Stimulated activated CD8-positive, alpha-beta memory T cell treated with anti-CD3 and anti-CD28 coated beads, Interleukin-15, amount 100 ng/mL, for 4 hours (primary cell): ENCODE data around the gene EPB41L2.
"Not testable (repeated sequence)": the region's sequence is repeated elsewhere in the genome, so short reads cannot be mapped to it uniquely, and the experiment has no call there.

Experiments
- DNase-seq, 2 donors: peaks; one replicate each; pipeline ENCODE4 v3.0.0-alpha.2; 2020; ENCODE audit warnings: low read depth in 2 of 2

The EPB41L2 gene

DNA sequence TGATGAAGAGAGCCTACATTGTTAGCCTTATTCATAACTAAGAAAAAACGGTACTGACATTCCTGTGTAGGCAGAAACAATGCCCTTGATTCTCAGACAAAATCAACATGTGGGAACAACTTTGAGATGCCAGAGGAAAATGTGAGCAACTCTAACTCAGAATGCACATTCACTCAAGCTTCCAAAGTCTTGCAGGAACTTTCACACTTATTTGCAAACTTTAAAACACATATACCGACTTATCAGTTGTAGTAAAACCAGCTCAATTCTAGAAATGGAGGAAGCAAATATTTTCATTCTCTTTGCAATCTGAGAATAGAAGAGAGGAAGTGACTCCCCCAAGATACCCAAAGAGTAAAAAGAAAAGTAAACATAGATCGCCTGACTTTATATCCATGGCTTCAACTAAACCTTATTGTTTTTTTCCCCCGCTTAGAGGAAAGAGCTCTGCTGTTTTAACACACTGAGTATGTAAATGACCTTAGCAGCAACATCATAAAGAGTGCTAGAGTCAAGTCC is 117.6 kb downstream of the EPB41L2 start:
- DNase-seq = no peak

GRCh38 chr6:130944486-130944885 is 118.6 kb downstream of the EPB41L2 start:
- DNase-seq = no peak

DNA sequence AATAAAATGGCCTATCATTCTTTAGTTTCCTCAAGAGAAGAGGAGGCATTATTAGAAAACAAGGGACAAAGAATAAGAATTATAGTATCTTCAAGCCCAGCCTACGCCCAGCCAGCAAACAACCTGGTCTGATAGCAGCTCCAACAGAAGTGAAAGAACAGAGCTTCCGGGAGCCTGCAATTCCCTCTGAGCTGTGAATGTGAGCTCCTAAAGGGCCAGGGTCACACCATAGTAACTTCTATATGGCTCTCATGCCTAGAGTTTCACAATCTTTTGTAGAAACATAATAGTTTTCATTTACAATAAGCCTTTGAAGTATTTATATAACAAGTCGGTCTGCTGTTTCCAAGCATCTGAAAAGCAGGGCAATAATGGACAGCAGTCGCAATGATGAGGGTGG is 119.3 kb downstream of the EPB41L2 start:
- no peak for DNase-seq

DNA sequence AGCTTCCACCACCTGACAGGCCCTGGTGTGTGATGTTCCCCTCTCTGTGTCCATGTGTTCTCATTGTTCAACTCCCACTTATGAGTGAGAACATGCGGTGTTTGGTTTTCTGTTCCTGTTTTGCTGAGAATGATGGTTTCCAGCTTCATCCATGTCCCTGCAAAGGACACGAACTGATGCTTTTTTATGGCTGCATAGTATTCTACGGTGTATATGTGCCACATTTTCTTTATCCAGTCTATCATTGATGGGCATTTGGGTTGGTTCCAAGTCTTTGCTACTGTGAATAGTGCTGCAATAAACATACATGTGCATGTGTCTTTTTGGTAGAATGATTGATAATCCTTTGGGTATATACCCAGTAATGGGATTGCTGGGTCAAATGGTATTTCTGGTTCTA is 120.3 kb downstream of the EPB41L2 start:
- DNase-seq = not testable (repeated sequence)

DNA sequence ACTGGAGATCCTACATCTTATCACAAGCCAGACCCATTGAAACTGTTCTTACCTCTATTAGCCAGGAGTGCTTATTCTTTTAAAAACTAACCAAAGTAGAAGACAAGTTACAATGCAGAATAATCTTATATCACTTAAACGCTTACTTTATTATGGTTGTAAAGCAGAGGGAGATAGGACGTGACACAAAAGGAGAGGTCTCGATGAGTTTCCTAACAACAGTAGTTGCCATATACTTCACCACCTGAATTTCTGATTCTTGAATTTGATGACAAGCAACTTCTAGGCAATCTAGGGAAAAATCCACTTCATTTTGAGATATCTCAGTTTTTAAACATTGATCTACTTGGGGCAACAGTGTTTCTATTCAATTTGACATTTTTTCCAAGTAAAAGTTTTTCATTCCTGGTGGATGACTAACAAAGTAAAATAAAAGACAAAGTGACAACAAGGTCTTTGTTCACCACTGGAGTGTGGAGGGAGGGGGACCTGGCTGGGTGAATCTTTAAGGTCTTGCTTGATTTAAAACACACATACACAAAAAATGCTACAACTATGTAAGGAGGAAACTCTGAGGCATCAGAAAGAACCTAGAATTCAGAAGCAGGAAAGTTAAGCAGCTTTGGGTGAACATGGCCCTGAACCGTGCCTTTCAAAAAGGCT is 125.0 kb downstream of the EPB41L2 start:
- no peak for DNase-seq

GRCh38 chr6:130936933-130937332 is 126.1 kb downstream of the EPB41L2 start:
- DNase-seq = no peak

- no peak for DNase-seq
These were observed 127.1 kb downstream of the EPB41L2 start for GRCh38 chr6:130935978-130936377.

DNA sequence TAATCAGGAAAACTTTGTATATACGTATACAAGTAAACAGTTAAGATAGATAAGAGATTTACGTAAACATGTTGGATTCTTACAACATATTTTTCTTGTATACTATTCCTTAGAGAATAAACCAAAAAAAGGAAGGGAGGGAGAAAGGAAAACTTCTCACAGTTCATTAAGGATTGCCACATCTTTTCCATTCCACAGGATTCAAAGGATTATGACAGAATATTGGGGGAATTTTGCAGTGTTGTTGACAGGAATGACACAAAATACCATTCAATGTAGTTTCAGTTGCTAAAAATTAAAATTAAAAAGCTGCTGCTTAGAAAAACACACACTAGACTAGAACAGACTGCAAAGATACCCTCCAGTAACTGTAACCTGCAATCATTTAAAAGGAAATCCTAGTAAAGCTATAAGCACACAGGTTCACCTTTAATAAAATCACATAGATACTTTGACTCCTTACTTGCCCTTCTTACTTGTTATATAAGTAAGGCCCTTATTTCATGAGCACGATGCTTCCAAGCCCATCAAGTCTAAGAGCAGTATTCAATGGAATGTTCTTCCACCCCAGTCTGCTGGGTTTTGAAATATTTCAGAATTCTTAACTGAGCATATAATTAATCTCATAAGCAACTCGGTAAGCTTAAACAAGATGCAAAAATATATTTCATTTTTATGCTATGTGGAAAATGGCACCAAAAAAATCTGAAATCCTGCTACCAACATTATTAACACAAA is 128.0 kb downstream of the EPB41L2 start:
- no peak for DNase-seq

DNA sequence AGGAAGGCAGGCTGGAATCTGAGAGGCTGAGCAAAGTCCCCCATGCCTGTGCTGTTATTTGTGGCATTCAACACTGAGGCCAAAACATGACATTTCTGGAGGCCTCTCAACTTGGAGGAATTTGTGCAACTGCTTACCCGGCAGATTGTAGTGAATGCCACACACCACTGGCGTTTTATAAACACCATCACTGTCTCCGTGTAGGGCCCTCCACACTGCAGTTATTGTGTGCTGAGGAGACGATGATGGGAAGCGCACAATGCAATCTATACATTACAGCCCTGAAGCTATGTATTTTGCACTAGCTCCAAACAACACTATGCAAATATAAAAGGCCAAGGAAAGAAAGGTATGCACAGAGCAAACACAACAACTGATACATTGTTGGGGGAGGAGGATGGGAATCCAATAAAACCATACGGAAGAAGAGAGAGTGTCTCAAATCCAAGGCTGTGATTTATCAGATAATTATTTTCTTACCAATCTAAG is 129.3 kb downstream of the EPB41L2 start:
- DNase-seq = no peak

DNA sequence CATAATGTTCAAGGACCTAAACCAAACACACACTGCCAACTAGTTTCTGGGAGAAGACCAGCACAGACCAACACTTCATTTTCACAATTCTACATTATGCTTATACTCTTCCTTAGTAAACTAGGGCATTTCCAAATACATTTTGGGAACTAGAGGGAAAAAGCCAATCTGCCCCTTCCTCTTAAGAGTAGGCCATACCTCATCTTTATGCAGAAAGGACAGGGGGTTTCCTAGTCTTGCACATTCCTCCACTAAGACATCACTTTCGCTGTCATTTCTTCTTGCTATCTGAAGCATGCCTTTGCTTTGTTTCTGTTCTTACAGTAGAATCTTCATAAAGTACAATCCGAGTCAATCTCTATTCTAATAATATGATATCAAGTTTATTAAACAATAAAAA is 130.1 kb downstream of the EPB41L2 start:
- DNase-seq = no peak

DNA sequence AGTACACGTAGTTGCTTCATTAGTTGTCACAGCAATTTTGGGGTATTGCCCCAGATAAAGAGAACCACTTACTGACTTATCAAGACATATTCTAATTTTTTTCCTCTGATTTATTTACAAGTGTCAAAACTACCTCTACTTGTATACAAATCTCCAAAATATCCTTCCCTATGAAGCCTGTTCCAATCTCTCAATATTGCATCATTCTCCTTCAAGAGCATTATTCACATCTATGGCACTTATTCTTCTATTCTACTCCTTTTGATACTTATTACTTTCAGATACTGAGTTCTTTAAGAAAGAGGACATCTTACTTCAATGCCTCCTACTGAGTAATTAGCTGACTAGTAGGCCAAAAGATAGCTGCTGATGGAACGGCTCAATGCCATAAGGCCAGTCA is 130.6 kb downstream of the EPB41L2 start:
- DNase-seq = no peak

DNA sequence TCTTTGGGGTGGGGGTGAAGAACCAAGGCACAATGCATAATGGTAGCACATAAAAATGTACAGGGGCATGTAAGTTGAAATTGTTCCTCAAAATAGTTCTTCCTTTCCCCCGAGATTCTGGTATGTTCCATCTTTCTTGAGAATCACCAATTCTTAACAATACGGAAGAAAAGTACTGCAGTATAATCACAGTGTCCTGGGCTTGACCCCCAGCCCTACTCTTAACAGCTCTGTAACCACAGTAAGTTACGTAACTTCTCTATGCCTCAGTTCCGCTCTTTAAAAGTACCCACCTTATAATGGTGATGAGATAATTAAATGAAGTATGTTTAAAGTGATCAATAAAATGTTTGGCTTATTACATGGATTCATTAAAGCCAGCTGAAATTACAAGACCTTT is 131.4 kb downstream of the EPB41L2 start:
- no peak for DNase-seq

DNA sequence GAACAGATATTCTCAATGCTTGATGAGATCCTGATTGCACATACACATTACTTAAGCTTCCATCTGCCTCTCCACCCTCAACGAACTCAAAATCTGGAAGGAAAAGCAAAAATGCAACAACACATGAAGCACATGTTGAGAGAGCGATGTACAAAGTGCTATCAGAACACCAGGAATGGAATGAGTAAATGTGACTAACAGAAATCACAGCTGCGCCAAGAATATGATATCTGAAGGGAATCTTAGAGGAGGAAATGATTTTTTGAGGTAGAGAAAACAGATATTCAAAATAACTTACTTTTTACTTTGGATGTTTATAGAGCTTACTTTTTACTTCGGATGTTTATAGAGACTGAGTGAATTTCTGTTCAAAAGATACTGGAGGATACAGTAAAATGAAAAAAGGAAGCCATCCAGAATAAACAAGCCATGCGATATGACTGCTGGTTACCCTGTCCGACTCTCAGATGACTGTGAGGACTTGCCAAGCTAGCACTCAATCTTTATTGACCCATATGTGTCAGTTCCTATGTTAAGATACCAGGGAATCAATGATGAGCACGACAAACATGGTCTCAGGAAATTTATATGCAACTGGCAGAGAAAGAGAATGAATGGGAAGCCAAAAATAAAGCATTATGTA is 133.9 kb downstream of the EPB41L2 start:
- DNase-seq = no peak

DNA sequence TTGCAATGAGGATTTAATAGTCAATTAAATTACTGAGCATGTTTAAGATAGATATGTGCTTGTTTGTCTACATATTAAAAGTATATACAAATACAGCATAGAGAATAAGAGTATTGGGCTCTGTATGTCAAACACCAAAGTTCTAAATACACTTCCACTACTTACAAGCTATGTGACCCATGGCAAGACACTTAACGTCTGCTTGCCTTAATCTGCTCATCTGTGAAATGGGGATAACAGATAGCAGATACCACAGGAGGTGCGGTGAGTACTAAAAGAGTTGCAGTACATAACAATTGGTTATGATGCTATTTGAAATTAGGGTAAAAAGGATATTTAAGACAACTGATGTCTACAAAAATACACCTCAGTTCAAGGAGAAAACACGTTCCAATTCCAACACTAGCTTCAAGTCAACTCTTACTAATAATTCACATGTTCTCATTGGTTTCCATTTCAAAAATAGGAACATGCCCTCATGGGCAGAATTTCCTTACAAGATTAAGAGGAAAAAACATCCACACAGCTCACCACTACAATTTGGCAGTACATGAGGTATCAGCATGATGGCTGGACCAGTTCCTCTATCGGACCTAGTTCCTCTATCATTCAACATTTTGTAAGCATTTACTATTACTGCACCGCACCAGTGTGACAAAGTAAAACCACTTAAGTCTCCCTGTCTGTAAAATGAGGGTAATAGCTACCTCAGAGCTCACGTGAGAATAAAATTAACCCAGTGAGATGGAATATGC is 134.7 kb downstream of the EPB41L2 start:
- no peak for DNase-seq

DNA sequence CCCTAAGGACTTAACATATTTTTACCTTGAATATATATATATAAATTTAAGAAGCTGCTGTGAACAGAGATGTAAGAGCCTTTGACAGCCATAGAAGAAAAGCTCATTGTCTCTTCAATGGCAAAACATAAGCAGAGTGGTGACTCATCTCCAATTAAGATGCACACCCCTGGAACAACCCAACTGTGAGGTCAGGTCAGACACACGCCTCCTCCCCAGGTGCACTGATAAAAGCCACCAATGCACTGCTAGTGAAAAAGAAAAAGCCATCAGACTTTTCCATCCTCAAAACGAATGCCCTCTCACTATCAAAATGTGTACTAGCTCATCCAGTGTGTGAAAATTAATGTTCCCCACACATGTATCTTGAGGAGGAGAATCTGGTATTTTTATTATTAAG is 135.7 kb downstream of the EPB41L2 start:
- no peak for DNase-seq

- no peak for DNase-seq
These were observed 139.7 kb downstream of the EPB41L2 start for GRCh38 chr6:130923350-130923749.

DNA sequence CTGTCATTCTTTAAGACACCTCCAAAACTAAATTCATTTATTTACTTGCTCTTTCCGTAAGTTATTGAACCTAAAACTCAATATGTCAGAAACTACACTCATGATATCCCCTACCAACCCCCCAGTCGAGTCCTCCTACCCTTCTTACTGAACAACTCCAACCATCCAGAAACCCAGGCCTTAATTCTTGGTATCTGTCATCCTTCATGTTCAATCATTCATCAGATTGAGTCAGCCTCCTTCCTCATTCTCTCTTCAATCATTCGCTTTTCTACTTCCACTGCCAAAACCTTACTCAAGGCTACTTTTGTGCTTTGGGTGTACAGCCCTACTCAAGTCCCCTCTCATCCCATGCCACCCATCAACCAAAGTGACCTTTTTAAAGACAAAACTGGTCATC is 140.1 kb downstream of the EPB41L2 start:
- DNase-seq = no peak

GRCh38 chr6:130920969-130921368 is 142.1 kb downstream of the EPB41L2 start:
- no peak for DNase-seq

GRCh38 chr6:130918171-130918570 is 144.9 kb downstream of the EPB41L2 start:
- DNase-seq = no peak

DNA sequence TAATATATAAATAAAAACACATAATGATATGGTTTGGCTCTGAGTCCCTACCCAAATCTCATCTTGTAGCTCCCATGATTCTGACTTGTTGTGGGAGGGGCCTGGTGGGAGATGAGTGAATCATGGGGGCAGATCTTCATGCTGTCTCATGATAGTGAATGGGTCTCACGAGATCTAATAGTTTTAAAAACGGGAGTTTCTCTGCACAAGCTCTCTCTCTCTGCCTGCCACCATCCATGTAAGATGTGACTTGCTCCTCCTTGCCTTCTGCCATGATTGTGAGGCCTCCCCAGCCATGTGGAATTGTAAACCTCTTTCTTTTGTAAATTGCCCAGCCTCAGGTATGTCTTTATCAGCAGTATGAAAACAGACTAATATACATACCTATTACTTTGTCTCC is 147.4 kb downstream of the EPB41L2 start:
- DNase-seq = not testable (repeated sequence)

GRCh38 chr6:130913120-130913519 is 149.9 kb downstream of the EPB41L2 start:
- DNase-seq = no peak

- DNase-seq = no peak
These were observed 150.6 kb downstream of the EPB41L2 start for GRCh38 chr6:130912434-130912833.
